GM18499 (cell line): ENCODE results near the gene SPRYD7.

Experiments
- ATAC-seq: cut with Tn5 transposase; IDR thresholded peaks from one replicate; pipeline ENCODE4 v1.9.1; 2021; ENCODE audit warnings: moderate number of reproducible peaks; ENCODE audit not compliant: insufficient read depth, unreplicated experiment

Gene SPRYD7

DNA sequence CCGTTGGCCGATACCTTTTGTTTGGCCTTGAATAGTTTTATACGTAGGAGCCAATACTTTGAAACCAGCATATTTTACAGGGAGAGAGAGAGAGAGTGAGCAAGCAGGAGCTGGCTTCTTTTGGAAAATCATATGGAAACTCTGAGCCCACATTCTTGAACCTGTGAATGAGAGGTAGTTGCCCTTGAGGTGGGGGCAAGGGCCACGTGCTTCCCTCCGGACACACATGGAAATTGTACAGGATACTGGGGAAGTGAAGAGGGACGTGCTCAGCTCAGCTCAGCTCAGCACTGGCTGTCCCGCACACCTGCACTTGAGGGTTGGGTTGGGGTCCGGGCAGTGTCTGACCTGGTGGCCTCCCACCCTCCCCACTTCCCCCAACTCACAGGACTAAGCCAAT, 68.3 kb downstream of the SPRYD7 start:
- no peak for ATAC-seq

DNA sequence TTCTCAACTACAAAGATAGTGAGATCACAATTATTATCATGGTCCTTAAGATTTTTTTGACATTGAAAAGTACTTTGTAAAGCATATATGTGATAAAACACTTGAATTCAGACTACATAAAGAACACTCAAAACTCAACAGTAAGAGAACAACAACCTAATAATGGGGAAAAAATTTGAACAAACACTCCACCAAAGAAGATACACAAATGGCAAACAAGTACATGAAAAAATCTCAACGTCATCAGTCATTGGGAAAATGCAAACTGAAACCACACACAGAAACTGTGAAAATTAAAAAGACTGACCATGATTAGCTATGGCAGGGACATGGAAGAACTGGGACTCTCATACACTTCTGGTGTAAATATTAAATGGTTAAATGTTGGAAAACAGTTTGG, 70.9 kb downstream of the SPRYD7 start:
- ATAC-seq, result no peak

DNA sequence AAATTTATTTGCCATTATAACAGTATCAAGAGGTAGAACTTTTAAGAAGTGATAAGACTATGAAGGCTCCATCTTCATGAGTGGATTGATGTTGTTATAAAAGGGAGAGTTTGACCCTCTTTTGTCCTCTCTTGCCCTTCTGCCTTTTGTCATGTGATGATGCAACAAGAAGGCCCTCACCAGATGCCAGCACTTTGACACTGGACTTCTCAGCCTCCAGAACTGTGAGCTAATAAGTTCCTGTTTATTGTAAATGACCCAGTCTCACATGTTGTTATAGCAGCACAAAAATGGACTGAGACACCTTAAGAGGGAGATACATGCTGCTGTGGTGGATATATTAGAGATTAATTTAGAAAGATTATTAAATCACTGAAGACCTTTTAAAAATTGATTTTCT, 71.6 kb downstream of the SPRYD7 start:
- no peak for ATAC-seq
